IPS DF 6.9 (cell line): ENCODE data around the gene WRNIP1.
"Not testable (repeated sequence)": the region's sequence is repeated elsewhere in the genome, so short reads cannot be mapped to it uniquely, and the experiment has no call there.

Experiments used
- DNase-seq: peaks from one replicate; pipeline ENCODE4 v3.0.0-alpha.2; 2013; ENCODE audit warnings: low read depth, low spot score
- H3K27ac ChIP-seq: one replicate; pipeline ENCODE4 v1.5.1; 2013; ENCODE audit warnings: low read length, control low read depth
- H3K27me3 ChIP-seq: 2 replicates; pipeline ENCODE4 v1.6.1; 2013; ENCODE audit warnings: mild to moderate bottlenecking, low read length; ENCODE audit not compliant: control insufficient read depth, insufficient read depth
- H3K36me3 ChIP-seq: 2 replicates; pipeline ENCODE4 v1.6.1; 2013; ENCODE audit warnings: low read length; ENCODE audit not compliant: control insufficient read depth, insufficient read depth
- H3K4me1 ChIP-seq: 2 replicates; pipeline ENCODE4 v1.6.1; 2013; ENCODE audit warnings: low read length; ENCODE audit not compliant: control insufficient read depth, insufficient read depth
- H3K4me3 ChIP-seq: 2 replicates; pipeline ENCODE4 v1.5.1; 2013; ENCODE audit warnings: mild to moderate bottlenecking, low read length
- H3K9me3 ChIP-seq: 2 replicates; pipeline ENCODE4 v1.6.1; 2013; ENCODE audit warnings: low read length, inconsistent platforms; ENCODE audit not compliant: control insufficient read depth, insufficient read depth
- WGBS: extraction: QIAGEN DNeasy Blood & Tissue Kit; methylation state at CpG from one replicate; pipeline ENCODE4 v1.1.7; 2013; ENCODE audit warnings: mixed read lengths, missing lambda C conversion rate; ENCODE audit not compliant: insufficient read length, insufficient coverage; 5-methylcytosine and 5-hydroxymethylcytosine counted together

Gene WRNIP1

DNA sequence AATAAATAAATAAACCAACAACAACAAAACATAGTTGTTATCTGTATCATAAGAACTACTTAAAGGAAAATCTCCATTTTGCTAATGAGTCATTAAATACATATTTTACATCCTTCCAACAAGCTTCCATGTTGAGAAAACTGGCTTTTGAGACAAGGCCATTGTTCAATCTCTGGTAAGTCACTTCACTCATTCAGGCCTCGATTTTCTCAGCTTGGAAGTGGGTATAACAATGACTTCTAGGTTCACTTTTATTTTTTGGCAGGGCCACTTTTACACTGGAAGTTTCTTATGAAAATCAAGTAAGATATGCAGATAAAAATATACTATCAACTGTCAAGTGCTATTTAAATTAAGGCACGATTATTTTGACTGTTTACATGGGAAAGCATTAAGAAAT is 30.0 kb downstream of the WRNIP1 start:
- no peak overlapping the region for H3K4me3 ChIP-seq
- H3K4me1 ChIP-seq, result no peaks in the 10 kb centered on the region
- no peak overlapping the region for H3K27ac ChIP-seq
- DNase-seq, result no peak
- WGBS, result no CpG with 5 or more reads among the region's 2 CpGs
- H3K36me3 ChIP-seq, result no peaks in the 10 kb centered on the region
- H3K9me3 ChIP-seq, result no peaks in the 10 kb centered on the region
- no peaks in the 10 kb centered on the region for H3K27me3 ChIP-seq

DNA sequence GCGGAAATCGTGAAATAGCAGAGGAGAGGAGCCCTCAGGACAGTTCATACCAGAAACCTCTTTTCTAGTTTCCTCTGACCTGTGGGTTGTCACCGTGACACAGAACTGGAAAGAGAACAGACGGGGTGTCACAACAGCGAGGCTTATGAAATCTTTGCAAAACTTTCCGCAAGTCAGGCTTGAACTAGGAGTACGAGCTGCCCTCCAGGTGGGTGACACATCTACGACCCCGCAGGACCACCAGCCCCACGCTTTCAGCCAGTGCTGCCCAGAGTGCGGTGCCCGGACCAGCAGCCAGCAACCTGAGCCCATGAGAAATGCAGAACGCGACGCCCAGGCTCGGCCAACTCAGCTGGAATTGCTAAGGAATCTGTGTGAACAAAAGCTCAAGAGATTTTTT is 30.8 kb downstream of the WRNIP1 start:
- H3K4me3 ChIP-seq, result no peak overlapping the region
- H3K27ac ChIP-seq, result no peak overlapping the region
- DNase-seq, result no peak
- H3K36me3 ChIP-seq, result no peaks in the 10 kb centered on the region
- no peaks in the 10 kb centered on the region for H3K4me1 ChIP-seq
- H3K27me3 ChIP-seq, result no peaks in the 10 kb centered on the region
- WGBS, result no CpG with 5 or more reads among the region's 16 CpGs
- H3K9me3 ChIP-seq, result no peaks in the 10 kb centered on the region

DNA sequence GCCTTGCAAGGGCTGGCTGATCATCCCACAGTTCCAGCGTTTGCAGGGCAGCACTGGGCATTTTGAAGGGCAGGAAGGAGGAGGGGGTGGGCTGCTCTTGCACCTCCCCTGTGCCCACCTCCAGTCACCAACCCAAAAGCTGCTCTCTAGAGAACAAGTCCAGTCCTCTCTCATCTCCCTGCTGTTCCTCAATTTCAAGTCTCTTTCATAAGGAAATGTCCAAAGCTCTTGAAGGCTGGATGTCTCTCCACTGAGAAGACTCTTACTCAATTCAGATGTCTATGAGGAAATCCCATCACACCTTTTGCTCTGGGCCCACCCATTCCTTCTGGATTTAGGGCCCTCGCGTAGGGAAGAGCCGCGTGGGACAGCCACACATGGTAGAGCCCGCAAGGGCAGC is 31.7 kb downstream of the WRNIP1 start:
- no peak for DNase-seq
- no peak overlapping the region for H3K4me3 ChIP-seq
- no CpG with 5 or more reads among the region's 6 CpGs for WGBS
- H3K4me1 ChIP-seq, result no peaks in the 10 kb centered on the region
- no peaks in the 10 kb centered on the region for H3K27me3 ChIP-seq
- no peak overlapping the region for H3K27ac ChIP-seq
- no peaks in the 10 kb centered on the region for H3K36me3 ChIP-seq
- no peaks in the 10 kb centered on the region for H3K9me3 ChIP-seq

DNA sequence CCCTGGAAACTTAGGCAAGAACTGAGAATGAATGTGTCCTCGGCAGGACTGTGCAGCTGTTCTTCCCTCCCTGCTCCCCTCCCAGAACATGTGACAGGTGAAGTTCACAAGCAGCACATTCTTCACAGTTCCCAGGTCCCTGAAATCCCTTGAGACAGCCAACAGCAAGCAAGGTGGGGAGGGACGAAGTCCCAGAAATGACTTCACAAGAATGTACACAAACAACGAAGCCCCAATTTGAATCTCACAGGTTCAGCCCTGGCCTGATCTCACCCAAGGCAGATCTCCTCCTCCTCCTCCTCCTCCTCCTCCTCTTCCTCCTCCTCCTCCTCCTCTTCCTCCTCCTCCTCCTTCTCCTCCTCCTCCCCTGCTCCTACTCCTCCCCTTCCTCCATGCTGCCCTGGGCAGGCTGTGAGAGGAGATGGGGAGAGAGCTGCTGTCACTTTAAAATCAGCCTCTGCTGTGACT is 32.4 kb downstream of the WRNIP1 start:
- Histone ChIP-seq H3K27me3 (no peaks in the 10 kb centered on the region), H3K36me3 (no peaks in the 10 kb centered on the region), H3K9me3 (no peaks in the 10 kb centered on the region), H3K4me3 (no peak overlapping the region), H3K27ac (no peak overlapping the region), H3K4me1 (no peaks in the 10 kb centered on the region)
- no peak for DNase-seq
- WGBS, result no CpG with 5 or more reads among the region's 3 CpGs

DNA sequence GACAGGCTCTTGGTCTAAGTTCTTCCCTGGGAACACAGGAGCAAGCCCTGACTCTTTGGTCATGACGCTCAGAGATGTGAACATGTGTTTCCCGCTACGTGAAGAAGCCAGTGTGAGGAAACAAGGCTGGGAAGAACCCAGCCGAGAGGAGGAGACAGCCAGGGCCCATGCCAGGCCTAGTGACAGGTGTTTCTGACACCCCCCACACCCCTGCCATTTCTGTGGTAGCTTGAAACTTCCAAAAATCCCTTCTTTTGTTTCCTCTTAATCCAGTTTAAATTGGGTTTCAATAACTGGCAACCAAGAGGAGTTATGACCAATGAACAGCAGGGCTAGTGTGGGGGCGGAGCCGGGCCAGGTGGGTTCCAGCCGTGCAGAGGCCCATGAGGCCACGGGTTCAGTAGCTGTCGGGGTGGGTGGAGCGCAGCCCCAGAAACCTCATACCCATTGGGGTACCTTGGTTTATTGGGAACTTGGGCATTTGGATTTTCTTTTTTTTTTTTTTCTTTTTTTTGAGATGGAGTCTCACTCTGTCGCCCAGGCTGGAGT is 33.5 kb downstream of the WRNIP1 start:
- H3K4me3 ChIP-seq, result no peak overlapping the region
- no CpG with 5 or more reads among the region's 11 CpGs for WGBS
- no peaks in the 10 kb centered on the region for H3K4me1 ChIP-seq

DNA sequence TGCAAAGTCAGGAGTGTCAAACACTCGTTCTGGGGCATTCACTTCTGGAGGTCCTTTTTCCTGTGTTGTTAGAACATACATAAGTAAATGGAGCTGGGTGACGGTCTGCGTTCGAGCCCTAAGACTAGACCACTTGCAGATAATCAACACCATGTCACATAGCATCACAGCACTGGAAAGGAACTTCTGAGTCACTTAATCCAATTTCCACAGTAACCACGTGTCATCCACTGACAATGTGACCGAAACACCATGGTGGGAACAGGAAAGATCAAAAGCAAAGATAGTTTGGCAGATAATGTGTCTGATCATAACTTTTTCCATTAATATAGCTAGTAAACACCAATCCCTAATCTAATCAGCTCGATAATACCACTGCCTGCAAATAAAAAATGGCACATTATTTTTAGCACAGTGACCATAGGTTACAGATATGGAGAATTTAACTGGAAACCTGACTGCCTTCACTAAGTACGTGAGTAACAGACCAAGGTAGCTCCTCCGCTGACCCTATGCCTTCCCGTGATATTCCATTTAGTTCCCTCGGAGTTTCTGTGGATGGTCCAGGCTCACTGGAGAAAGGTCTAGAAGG is 34.8 kb downstream of the WRNIP1 start:
- no peak overlapping the region for H3K27ac ChIP-seq
- no peaks in the 10 kb centered on the region for H3K36me3 ChIP-seq
- WGBS, result no CpG with 5 or more reads among the region's 11 CpGs
- no peaks in the 10 kb centered on the region for H3K9me3 ChIP-seq
- no peaks in the 10 kb centered on the region for H3K4me1 ChIP-seq
- H3K4me3 ChIP-seq, result no peak overlapping the region
- no peak for DNase-seq
- no peaks in the 10 kb centered on the region for H3K27me3 ChIP-seq

More for the DNA sequence above, 33.5 kb downstream of the WRNIP1 start:
- no peak for DNase-seq
- no peaks in the 10 kb centered on the region for H3K27me3 ChIP-seq
- no peak overlapping the region for H3K27ac ChIP-seq
- no peaks in the 10 kb centered on the region for H3K9me3 ChIP-seq
- H3K36me3 ChIP-seq, result no peaks in the 10 kb centered on the region

DNA sequence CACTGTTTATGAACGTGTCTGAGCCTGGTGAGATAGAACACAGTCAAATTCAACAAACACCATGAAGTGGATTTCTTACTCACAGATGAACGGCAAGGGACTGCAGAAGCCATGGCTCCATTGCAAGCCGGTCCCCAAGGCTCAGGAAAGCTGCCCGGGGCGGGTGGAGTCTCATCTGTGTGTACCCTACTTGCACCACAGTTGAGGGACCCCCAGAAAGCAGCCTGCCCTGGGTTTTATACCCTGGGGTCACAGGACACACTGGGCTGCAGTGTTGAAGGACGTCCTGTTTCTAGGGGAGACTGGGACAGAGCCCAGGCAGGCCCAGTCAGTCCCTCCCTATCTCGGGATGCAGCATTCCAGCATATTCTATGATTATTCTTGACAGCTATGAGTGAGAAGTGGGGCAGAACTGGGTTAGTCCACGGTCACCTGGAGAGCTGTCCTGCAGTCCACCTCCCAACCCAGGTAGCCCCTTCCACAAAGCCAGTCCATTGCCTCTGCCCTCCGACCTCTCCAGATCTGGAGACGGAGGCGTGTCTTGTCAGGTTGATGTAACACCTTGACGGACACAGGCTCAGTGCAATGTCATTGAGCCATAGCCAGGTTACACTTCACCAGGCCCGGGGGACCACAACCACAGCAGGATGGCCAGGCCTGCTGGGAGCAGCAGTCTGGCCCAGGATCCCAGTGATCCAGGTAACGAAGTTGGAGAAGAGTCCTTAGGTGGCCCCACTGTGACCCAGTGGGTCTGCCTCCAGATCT is 35.5 kb downstream of the WRNIP1 start:
- DNase-seq, result no peak
- no CpG with 5 or more reads among the region's 14 CpGs for WGBS
- Histone ChIP-seq H3K27ac (no peak overlapping the region), H3K27me3 (no peaks in the 10 kb centered on the region), H3K4me1 (no peaks in the 10 kb centered on the region), H3K9me3 (no peaks in the 10 kb centered on the region), H3K36me3 (no peaks in the 10 kb centered on the region), H3K4me3 (no peak overlapping the region)

DNA sequence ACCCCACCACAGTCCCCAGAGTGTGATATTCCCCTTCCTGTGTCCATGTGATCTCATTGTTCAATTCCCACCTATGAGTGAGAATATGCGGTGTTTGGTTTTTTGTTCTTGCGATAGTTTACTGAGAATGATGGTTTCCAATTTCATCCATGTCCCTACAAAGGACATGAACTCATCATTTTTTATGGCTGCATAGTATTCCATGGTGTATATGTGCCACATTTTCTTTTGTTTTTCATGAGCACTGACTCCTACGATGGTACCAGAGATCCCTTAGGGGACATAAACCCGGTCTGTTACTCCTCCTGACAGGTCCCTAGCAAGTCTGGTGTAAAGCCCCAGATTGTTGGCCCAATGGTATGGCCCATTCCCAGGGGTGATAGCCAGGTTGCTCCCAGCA is 36.5 kb downstream of the WRNIP1 start:
- not testable (repeated sequence) for H3K27me3 ChIP-seq, H3K27ac ChIP-seq, H3K4me1 ChIP-seq, H3K9me3 ChIP-seq, H3K36me3 ChIP-seq, DNase-seq, H3K4me3 ChIP-seq
- no CpG with 5 or more reads among the region's 4 CpGs for WGBS

DNA sequence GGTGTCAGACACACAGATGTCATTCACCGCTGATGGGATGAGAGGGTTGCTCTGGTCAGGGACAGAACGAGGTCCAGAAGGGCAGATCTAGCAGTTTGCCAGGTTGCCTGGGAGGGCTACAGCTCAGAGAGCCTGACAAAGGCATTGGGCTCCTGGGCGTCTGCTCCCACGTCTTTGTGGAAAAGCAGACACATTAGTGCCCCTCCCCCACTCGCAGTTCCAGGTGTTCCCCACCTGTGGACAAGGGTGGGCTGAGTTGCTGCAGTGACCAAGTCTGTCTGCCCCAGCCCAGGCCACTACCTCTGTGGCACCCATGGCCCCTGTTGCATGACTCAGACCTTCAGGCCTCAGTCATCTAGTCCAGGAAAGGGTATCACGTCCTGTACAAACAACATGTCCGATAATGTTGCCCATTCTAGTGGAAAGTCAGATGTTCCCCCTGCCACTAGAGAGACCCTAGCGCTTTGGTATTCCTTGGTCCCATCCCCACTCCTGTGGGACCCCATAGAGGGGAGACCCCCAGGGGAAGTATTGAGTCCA is 37.4 kb downstream of the WRNIP1 start:
- no peak for DNase-seq
- Histone ChIP-seq H3K27ac (no peak overlapping the region), H3K36me3 (no peaks in the 10 kb centered on the region), H3K27me3 (no peaks in the 10 kb centered on the region), H3K4me3 (no peak overlapping the region), H3K4me1 (no peaks in the 10 kb centered on the region), H3K9me3 (no peaks in the 10 kb centered on the region)
- no CpG with 5 or more reads among the region's 8 CpGs for WGBS

DNA sequence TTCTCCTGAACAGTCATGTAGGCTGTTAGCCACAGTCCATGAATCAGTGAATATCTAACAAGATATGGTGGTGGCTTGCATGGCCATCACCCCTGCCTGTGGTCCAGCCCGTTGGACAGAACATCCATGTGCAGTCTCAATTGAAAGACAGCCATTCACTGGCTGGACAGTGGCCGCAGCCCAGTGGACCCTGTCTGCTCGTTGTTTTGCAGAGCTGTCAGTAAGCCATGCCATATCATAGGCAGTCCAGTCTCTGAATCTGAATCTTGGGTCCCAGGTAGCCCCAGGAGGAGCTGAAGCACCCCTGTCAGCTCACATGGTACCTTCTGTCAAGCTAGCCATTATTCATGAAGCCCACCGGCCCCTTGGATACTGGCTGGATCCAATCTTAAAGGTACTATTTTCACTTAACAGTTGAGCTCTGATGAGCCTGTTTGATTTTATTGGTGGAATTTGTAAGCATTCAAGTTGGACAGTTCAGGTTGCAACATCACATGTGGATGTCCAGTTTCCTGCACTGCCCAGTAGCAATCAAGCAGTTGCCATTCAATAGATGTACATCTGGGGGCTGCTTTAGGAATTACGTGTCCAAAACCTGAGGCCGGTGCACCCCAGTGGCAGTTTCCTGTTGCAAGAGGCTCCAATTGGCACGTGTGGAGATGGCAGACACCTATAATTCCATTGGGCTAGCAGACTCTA is 38.7 kb downstream of the WRNIP1 start:
- no peak for DNase-seq
- H3K27ac ChIP-seq, result no peak overlapping the region
- no peaks in the 10 kb centered on the region for H3K9me3 ChIP-seq
- no CpG with 5 or more reads among the region's 7 CpGs for WGBS
- H3K36me3 ChIP-seq, result no peaks in the 10 kb centered on the region
- no peaks in the 10 kb centered on the region for H3K4me1 ChIP-seq
- H3K4me3 ChIP-seq, result no peak overlapping the region
- no peaks in the 10 kb centered on the region for H3K27me3 ChIP-seq
